WI38 (cell line): ENCODE measurements around the gene TMEM132C.

Experiments
- H3K4me3 ChIP-seq: 2 replicates; pipeline ENCODE4 v1.5.1; 2011; ENCODE audit warnings: low read depth, mild to moderate bottlenecking, control low read depth, low read length
- CTCF ChIP-seq: IDR thresholded peaks from 2 replicates; pipeline ENCODE4 v1.5.1; 2012; ENCODE audit warnings: low read depth, mild to moderate bottlenecking, control low read depth, low read length

The TMEM132C gene

GRCh38 chr12:128266541-128267130 lies 334 bp upstream of the TMEM132C start:
- no peak overlapping the region for H3K4me3 ChIP-seq
- no peak for TF ChIP-seq CTCF

- H3K4me3 ChIP-seq = no peak overlapping the region
- TF ChIP-seq CTCF = no peak
These were observed 845 bp downstream of the TMEM132C start for GRCh38 chr12:128267651-128268378.

- no peak for TF ChIP-seq CTCF
- no peak overlapping the region for H3K4me3 ChIP-seq
These were observed 1.5 kb downstream of the TMEM132C start for GRCh38 chr12:128268379-128268995.

GRCh38 chr12:128269181-128269591 lies 2.2 kb downstream of the TMEM132C start:
- TF ChIP-seq CTCF = no peak
- H3K4me3 ChIP-seq = no peak overlapping the region

GRCh38 chr12:128276471-128276870 lies 9.5 kb downstream of the TMEM132C start:
- no peak overlapping the region for H3K4me3 ChIP-seq
- no peak for TF ChIP-seq CTCF

- TF ChIP-seq CTCF = no peak
These were observed 20.0 kb downstream of the TMEM132C start for GRCh38 chr12:128286970-128287369.

GRCh38 chr12:128288357-128288756 lies 21.4 kb downstream of the TMEM132C start:
- TF ChIP-seq CTCF = no peak
- H3K4me3 ChIP-seq = no peak overlapping the region

More at GRCh38 chr12:128286970-128287369, 20.0 kb downstream of the TMEM132C start:
- no peak overlapping the region for H3K4me3 ChIP-seq
